GM19043 (cell line): ENCODE data around the gene MACC1.
"Not testable (repeated sequence)": the region's sequence is repeated elsewhere in the genome, so short reads cannot be mapped to it uniquely, and the experiment has no call there.

Experiments used
- ATAC-seq: cut with Tn5 transposase; IDR thresholded peaks from one replicate; pipeline ENCODE4 v1.9.1; 2021; ENCODE audit warnings: low read depth; ENCODE audit not compliant: unreplicated experiment

Gene MACC1

DNA sequence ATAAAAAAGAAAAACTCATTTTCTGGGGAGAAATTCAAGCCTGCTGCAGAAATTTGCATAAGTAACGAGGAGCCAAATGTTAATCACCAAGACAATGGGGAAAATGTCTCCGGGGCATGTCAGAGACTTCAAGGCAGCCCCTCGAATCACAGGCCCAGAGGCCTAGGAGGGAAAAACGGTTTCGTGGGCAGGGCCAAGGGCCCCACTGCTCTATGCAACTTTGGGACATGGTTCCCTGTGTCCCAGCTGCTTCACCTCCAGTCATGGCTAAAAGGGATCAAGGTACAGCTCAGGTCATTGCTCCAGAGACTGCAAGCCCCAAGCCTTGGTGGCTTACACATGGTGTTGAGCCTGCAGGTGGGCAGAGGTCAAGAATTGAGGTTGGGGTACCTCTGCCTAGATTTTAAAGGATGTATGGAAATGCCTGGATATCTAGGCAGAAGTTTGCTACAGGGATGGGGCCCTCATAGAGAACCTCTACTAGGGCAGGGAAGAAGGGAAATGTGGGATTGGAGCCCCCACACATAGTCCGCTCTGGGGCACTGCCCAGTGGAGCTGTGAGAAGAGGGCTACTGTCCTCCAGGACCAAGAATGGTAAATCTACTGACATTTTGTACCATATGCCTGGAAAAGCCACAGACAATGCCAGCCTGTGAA, 8.4 kb downstream of the MACC1 start:
- ATAC-seq, result no peak

- ATAC-seq, result not testable (repeated sequence)
These were observed 9.4 kb downstream of the MACC1 start for GRCh38 chr7:20207811-20208210.

DNA sequence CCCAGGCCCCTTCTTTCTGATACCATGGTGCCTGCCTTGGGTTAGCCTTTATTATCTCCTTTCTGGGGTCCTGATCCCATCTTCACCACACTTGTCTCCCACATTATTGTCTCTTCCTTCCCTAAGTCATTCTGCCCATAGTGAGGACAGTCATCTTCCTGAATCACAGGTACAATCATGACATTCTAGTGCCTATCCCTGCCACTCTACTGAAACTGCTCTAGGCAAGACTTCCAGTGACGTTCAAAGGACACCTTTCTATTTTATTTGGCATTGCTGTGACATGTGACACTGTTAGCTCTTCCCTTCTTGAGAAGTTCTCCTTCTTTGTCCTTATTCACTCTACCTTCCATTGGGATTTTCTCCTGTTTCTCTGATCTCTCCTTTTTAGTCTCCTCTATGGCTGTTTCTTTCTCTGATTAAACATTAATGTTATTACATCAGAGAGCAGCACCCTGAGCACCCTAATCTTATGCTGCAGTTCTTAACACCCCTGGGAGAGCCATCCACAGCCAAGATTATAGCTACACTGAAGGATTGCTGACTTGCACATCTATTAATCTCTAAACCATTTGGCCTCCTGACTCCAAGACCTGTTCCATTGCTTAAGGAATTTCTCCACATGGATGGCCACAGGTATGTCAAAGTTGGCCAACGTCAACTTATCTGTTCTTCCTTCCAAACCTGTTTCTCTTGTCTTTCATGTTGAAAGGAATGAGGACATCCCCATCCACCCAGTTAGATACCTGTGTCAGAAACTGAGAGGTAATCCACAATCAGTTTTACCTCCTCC, 10.9 kb downstream of the MACC1 start:
- ATAC-seq, result no peak

- ATAC-seq, result no peak
These were observed 13.9 kb downstream of the MACC1 start for GRCh38 chr7:20203316-20203715.

DNA sequence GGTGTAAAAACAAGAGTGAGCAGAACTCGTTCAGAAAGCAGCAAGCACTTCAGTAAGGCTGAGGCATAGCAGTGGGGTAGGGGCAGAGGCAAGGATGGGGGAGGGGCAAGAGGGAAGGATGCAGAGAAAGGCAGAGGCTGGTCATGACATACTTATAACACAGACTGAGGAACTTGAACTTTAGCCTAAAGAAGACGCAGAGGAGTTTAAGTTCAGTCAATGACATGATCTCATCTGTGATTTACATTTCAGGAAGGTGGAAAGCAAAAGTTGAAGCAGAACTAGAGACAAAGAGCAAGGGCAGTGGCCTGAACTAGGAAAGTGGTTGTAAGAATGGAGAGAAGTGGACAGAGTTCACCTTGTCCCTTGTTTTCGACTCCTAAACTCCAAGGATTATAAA, 15.8 kb downstream of the MACC1 start:
- peak; percentile 30 for ATAC-seq

- no peak for ATAC-seq
These were observed 16.2 kb downstream of the MACC1 start for GRCh38 chr7:20200971-20201370.

DNA sequence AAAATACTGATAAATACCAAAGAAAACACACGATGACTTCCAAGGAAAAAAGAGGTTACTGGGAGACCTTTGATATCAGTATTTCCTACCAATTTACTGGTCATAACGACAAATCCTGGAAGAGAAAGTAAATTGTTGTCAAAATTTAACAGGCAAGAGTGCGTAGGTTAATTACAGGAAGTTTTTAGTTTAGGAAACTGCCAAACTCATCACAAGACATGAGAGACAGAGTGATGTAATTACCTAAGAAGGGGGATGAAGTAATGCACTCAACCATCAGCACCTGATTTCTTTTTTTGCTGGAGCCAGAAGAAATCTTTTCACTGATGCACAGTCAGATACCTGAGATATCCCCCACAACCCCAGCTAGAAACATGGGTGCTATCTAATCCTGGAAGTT, 16.8 kb downstream of the MACC1 start:
- ATAC-seq, result no peak

GRCh38 chr7:20199015-20199737, 18.0 kb downstream of the MACC1 start:
- peak; percentile 88 for ATAC-seq

- ATAC-seq, result no peak
These were observed 18.9 kb downstream of the MACC1 start for GRCh38 chr7:20198260-20198659.

GRCh38 chr7:20197837-20198236, 19.3 kb downstream of the MACC1 start:
- ATAC-seq, result no peak

- ATAC-seq, result no peak
These were observed 19.9 kb downstream of the MACC1 start for GRCh38 chr7:20197125-20197748.

DNA sequence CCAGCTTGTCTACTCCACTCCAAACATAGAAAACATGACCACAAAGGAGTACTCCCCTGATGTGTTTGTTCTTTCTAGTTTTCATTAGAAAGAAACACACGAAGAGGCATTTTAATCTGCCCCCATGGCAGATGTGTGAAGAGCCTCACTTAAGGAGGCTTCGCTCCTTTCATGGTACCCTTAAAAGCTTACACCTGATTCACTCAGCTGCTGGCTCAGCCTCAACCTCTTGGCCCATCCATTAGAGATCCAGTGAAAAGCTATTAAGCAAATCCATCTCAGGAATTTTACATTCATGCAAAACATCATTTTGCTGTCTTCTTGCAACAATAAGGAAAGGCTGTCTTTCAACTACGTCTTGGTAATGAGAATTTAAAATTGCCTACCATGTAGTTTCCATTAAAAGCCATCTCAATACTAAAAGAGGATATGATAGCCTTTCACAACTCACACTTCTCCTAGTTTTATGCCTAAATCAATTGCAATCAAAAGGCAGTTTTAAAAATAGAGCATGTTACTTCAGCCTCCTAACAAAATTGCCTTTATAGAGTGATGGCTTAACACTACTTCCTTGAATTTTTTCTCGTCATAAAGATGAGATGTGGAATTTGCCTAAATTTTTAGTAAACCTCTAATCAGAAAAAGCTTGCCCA, 22.7 kb downstream of the MACC1 start:
- ATAC-seq, result no peak

- no peak for ATAC-seq
These were observed 23.3 kb downstream of the MACC1 start for GRCh38 chr7:20193873-20194272.

DNA sequence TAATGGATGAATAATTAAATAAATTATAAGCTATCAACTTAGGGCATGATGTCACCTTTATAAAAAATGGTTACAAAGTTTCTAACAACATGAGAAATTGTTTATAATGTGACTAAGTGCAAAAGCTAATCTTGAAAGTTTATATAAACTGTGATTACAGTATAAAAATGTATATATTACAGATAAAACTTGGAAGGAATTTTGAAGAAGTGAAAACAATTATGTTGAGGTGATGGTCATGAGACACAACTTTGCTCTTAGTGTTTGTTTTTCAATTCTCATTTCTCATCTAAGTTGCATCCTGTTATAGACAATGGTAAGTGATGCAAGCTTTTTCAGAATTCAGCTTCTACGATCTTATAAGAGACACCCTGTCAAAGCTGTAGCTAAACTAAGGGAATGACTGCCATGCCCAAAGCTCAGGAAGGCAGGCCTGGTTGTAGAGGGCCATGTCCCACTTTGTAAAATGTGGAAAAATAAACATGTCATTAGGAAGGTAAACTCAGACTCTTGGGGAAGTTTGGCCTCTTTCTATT, 23.9 kb downstream of the MACC1 start:
- ATAC-seq, result peak; percentile 73

DNA sequence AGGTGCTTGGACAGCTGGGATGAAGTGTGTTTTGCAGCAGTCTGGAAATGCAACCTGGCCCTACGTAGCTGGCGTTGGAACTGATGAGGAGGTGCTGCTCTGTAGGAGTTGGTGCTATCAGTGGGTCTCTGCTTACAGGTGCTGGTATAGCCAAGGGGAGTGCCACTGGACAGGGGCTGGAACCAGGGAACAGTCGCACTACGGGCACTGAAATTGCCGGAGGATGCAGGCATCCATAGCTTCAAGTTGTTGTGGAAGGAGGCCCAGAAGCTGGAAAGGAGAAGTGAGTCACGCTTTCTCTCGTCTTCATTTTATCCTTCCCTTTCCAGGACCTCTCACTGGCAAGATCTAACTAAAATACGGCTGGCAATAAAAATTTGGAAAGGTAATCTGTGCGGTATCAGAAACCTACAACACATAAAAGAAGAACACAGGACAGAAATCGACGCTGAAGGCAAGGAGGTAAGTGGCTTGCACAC, 25.8 kb downstream of the MACC1 start:
- ATAC-seq, result no peak

DNA sequence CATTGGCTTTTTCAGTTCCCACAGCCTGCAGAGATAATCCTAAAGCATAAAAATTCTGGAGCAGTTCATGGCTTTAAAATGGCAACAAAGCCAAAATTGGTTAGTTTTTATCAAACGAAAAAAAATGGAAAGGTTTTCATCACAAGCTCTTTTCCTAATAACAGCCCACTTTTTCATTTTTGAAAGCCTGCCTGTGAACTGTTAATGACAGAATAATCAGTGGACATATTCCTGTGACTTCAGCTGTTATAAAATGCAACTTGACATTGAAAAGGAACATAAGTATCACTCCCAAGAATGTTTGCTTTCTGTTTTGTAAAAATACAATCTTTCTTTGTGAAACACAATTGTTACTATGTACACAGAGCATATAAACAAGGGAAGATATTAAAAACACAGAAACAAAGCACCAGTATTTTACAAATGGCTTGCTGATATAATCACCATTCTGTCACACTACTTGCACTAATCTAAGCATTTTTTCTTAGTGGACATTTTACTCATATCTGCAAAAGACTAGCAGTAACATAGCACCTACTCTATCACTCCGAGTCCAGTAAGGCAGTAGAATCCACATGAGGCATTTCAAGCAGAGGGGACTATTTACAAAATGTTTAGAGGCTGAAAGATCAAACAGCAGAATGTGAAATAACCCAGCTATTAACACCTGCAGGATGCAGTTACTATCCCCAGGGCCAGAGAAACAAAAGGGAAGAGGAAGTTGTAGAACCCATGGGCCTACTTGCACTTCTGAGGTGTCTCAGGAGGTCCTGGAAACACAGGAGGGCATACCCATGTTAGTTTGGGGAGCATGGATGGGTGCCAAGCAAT, 26.4 kb downstream of the MACC1 start:
- ATAC-seq, result peak; percentile 47

GRCh38 chr7:20189852-20190251, 27.3 kb downstream of the MACC1 start:
- no peak for ATAC-seq

DNA sequence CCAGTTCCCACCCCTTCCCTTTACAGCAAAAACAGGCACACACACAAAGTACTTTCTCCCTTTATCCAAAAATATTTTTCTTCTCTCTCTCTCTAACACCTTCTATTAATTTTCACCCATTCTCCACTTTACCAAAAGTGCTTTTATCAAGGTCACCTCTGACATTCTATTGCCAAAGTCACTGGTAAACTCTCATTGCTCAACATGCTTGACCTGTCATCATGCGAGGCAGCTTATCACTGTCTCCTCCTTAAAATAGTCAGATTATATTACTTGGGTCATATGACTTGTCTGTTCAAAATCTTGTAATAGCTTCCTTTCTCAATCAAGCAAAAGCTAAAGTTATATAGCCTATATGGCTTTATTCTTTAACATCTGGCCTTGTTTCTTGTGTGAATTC, 28.6 kb downstream of the MACC1 start:
- ATAC-seq, result no peak

DNA sequence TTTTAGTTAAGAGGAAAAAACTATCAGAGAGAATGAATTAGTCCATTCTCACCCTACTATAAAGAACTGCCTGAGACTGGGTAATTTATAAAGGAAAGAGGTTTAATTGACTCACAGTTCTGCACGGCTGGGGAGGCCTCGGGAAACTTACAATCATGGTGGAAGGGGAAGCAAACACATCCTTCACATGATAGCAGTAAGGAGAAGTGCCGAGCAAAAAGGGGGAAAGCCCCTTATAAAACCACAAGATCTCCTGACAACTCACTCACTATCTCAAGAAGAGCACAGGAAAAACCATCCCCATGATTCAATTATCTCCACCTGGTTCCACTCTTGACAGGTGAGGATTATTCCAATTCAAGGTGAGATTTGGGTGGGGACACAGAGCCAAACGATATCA, 29.3 kb downstream of the MACC1 start:
- ATAC-seq, result not testable (repeated sequence)
